Activated CD8-positive, alpha-beta memory T cell treated with anti-CD3 and anti-CD28 coated beads for 4 hours (primary cell): ENCODE results near the gene CPEB4.

Source experiments
- DNase-seq, 2 donors: peaks; one replicate each; pipeline ENCODE4 v3.0.0-alpha.2; 2020; ENCODE audit warnings: low read depth in 2 of 2

CPEB4 gene

DNA sequence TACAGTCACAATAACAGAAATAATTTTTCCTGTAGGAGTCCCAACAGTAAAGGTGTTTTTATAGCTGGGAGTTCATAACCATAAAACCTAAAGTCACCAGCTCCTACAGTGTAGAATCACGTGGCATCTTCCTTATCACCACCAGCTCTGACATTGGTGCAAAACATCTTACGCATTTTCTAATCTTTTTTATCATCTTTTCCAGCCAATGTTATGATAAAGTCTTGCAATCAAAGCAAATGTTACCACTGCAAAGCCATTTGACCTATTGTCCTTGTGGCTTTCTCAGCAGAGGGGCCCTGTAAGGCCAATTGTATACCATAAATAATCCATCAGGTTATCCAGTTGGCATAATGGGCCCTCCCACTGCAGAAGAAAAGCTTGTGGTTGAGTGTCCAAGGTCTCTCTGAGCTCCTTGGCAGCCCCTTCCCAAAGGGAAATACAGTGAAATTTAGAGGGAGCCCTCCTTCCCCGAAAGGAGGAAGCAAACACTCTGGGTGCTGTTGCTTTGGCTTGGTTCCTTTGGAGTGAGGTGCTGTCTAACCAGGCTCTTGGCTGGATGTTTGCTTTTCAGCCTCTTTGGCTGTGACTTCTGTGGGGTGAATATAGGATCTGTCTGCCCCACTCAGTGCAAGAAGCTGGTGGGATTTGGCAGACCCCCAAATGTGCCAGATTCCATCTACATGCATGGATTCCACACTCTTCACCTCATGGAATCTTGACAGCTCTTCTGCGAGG is 29.3 kb upstream of the CPEB4 start:
- no peak for DNase-seq

DNA sequence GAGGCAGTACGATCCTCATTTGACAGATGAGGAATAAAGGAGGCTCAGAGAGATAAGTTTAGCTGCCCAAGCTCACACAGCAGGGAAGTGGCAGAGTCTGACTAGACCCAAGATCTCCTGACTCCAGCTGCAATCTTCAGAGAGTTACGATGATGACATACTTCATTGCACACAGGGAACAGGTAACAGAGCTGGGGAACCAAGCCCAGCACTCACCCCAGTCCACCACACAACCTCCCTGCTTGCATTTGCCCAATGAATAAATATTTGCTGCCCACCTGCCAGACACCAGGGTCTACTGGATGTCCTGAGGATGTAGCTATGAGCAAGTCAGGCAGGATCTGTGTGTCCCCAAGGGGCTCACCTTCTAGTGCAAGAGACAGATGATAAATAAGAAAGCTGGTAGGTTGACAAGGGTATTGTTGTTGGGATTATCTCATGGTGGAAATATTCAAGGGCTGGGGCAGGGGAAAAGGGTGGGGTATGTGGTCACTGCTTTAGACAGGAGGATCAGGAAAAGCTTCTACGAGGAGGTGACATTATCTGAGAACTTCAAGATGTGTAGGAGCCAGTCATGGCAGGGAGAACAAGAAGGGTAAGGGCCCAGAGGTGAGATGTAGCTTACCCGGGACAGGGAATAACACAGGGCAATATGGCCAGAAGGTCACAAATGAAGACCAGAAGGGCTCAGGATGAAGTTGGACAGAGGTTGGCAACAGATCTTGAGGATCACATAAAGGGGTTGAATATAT is 28.6 kb upstream of the CPEB4 start:
- no peak for DNase-seq

DNA sequence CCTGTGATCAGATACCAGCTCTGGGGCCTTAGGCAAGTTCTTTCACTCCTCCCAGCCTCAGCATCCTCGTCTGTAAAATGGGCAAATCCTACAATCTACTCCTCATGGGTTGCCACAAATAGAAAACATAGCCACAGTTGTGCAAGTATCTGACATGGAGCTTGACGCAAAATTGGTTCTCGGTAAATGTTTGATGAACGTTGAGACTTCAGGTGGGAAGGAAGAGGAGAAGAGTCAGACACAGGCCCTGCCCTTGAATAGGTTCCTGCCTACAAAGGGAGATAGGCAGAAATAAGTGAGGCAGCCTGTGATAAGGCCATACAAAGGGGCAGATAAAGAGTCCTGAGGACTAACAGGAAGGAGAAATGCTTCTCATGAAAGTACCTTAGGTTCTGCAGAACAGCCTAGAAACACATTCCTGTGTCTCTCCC is 26.1 kb upstream of the CPEB4 start:
- no peak for DNase-seq

DNA sequence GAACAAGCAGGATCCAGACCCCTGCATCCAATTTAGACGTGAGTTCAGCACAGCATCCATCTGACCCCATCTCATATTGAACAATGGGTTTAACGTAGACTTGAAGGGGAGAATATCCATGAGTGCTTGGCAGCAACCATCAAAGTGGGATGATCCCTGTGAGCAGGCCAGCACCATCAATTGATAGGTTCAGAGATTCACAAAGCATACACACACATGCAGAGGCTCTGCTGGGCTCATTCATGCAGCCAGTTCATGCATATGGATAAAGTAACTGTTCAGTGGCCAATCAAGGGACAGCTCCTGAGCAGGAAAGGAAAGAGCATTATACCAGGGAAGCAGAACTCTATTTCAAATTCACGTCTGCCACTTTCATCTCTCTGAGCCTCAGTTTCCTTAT is 24.8 kb upstream of the CPEB4 start:
- no peak for DNase-seq

DNA sequence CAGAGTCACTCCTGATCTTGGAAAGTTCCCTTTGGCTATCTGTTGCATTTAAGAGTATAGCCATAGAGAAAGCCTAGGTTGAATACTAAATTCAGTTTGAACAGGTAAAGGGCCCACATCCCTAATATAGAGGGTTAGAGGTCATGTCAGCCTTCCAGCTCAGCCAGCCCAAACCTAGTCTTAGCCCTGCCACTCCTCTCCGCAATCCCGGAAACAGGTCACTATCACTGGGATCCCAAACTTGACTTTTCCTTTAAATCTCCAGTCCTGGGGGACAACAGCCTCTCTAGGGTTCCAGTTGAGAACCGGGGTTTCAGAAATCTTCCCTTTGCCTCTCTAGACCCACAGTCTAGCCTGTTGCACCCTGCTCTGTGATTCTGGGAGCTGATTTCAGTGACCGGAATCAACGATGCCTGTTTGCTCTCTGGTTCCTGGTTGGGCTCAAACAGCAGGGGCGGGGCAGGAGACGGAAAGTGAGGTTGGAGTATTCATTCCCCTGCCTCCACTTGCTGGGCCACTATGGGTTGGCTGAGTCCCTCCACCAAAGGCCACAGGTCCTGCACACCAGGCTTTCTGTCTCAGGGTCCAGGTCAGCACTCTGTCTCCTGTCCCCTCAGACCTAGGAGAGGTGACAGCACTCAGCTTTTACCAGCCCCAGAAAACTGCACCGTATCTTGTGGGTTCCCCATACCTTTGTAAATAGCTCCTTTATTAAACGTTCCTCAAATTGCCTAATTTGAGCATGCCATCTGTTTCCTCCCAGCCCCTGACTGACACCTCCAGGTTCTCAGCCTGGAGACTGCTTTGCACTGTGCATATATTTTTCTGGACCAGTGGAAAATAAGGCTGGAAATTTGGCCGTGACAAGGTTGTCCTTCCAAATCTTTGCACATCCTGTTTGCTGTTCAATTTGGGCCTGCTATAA is 23.8 kb upstream of the CPEB4 start:
- no peak for DNase-seq

DNA sequence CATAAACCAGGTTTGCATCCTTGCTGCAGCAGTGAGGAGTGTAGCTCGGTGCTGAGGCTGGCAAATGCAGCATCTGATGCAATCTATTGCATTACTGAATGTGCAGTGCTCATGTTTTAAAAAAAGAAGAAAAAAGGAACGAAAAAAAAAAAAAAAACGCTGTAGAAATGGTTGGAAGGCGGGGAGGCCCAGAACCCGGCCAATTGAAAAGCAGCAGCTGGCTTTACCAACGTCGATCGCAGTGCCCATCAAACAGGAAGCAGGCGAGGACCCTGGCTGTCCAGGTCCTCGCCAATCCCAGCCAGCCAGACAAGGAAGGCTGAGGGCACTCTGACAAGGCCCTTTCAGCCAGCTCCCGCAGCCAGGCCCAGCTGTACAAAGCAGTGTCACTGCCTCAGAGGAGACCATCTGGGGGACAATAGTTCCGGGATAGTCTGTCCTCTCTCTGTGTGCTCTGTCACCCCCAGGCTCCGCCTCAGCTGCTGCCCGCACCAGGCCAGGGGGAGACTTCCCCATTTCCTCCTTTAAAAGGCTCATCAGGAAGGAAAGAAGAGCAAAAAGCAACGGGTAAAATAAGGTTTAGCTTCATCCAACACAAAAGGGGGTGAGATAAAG is 21.8 kb upstream of the CPEB4 start:
- no peak for DNase-seq

DNA sequence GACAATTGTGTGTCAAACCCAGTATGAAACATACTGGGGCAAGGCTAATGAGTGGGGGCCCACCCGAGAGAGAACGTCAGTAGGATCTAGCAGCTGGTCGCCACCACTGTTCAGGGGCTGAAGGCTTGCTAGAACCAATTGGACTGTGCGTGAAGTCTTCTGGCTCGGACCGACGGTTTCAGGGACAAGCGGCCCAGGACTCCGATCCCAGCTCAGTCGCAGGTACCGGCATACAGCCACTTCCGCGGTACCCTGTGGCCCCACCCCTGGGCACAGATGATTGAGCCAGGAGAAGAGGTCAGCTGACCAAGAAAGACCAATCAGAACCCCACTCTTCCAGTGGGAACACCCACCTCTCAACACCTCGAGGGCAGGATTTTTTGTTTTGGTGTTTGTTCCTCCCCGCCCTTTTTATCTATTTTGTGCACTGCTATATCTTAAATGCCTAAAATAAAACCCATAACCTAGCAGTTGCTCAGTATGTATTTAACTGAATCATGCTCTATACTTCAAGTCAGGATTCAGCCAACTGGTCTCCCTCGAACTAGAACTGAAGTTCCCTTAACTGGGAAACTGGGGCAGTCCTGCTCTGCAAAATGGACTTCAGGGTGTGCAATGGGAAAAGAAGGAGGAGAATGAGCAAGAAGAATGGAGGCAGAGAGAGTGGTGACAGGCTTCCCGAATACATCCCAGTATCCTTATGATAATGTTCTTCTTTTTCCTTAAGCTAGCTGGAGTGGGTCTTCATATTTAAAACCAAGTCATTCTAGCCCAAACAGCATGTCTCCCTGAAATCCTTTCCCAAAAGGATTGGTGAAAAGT is 21.1 kb upstream of the CPEB4 start:
- DNase-seq, result no peak

DNA sequence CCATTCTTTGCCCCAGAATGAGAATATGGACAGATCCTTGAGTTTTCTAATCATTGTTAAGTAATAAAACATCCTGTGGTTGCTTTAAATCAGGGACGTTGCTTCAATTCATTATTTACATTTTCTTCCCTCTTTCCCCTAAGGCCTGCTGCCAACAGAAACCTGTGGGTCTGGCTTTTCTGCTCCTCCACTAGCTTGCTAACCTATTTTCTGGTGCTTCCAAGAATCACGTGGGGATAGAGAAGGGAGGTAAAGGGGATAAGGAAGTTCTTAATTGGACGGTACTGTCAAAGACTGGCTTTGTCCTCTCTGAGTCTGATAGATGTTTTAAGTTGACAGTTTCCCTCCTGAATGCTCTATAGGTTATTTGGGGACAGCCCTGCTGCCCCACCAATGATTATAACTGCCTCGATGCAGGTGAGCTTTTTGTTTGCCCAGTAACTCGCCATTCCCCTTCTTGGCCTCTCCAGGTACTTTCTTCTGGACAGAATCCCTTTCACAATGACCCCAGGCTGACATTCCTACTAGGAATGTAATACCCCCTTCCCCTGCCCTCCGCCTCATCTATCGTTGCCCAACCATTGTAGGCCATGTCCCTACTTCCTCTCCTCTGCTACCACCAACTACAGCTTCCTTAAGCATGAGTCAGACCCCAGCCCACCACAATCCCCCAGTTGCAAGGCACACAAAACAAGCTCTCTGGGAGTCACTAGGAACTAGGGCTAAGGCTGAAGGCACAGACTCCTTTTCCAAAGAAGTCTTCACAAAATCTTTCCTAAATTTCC is 19.9 kb upstream of the CPEB4 start:
- DNase-seq, result no peak

DNA sequence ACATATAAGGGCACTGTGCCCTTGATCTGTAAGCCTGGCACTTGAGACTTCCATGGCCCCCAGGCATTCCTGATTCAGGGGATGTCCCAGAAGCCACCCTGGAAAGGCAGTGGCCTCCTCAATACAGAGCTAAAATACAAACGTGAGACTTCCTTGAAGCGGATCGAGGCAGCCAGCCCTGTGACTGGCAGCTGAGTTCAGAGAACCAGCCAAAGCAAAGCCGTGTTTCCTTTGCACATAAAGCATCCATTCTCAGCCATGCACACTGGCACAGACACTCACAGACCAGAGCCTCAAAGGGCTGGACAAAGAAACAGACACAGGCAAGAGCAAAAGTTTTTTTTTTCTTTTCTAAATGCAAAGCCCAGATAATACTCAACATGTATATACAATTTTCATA is 18.8 kb upstream of the CPEB4 start:
- no peak for DNase-seq

DNA sequence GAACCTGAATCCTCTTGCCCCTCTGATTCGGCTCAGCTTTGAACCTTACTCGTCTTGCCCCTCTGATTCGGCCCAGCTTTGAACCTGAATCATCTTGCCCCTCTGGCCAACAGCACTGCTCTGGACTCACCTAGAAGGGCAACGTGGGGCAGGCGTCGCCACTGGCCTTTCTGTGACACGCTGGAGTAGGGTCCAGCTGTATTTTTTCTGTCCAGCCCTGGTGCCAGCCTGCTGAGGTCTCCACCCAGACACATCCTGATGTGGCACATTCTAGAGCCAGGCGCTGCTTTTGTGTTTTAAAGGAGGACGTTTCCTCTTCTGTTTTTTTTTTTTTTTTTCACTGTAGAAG is 15.2 kb upstream of the CPEB4 start:
- DNase-seq, result no peak

DNA sequence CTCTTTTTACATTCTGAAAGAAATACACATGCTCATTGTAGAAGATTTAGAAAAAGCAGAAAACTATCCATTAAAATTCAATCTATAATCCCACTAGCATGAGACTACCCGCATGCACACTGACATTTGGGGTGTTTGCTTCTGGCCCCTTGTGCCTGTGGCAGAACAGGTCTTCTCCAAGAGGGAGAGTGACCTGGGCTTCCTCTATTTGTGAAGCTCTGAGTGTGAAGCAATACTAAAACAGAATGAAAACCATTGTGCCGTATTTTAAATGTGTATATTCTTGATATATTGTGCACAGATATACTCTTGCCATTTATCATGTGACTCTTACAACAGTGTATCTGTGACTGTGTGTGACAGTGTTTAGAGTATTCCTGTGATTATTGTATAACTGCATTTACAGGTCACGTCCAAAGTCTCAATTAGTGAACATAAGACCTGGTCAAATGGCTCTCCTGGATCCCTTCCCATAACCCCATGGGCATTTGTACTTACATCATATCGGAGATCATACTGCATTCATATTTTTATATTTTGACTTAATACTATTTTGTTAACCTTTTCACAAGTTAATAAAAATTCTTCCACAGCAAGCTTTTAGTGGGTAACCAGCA is 14.7 kb upstream of the CPEB4 start:
- DNase-seq, result no peak

DNA sequence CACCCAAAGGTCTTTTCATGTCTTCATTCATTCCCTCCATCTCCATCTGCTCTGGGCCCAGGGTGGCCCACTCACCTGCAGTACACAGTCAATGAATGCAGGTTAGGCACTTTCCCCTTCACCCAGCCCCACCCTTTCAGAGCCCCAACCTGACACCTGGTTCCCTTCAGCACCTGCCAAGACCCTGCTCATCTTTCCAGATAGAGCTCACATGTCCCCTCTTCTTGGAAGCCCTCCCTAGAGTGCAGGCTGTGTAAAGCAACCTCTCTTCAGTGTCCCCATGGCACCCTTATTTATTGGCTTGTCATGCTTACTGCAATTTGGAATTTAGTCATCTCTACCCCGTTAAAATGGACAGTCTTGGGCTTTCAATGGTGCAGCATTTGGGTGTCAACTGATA is 13.0 kb upstream of the CPEB4 start:
- no peak for DNase-seq

DNA sequence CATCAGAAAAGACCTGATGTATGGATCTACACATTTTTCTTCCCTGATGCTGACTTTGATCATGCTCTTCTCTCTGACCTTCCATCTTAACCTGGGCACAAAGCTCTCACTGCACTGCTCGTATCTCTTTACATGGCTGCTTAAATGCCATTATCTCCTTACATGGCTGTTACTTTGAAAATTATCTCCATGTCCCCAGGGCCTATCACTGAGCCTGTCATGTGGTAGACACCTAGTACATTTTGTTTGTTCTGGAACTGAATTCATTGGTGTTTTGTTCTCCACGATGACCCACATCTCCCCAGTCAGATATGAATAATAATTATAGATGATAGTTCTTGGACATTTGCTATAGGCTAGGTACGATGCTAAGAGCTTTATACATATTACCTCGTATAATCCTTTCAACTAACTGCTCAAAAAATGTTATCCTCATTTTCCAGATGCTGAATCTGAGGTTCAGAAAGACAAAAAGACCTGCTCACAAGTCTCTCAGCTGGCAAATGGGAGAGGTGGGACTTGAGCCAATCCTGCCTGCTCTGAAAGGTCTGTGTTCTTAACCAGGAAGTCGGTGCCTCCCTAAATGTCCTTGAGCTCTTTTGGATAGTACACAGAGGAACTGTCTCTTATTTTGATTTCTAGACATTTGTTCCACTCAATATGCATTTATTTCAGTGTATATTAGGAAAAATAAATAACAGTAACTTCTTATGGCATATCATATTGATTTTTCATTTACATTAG is 9.8 kb upstream of the CPEB4 start:
- no peak for DNase-seq

DNA sequence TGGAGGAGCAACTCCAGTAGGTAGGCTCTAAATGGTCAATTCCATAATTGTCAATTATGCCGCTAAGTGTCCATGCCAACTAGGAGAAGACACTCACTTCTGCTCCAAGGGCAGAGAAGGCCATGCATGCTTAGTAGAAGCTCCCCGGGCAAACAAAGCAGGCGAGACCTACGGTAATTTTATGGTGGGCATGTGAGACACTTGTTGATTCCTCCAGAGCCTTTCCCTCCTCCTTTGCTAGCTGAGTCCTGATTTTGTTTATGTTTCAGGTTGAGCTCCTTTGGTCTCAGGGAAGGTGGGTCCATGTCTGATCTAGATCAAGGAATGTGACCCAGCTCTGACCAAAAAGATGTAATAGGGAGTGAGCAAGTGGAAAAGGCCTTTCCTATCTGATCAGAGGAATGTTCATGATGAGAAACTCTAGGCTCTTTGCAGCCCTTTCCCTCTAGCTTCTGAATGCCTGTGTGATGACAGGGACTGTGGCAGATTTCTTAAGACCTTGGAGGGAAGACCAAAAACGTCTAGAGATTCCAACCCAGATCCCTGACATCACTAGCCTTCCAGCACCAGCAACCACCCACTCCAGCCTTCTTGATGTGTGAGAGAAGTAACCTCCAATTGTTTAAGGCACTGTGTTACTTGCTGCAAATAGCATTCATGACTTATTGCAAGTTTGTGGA is 7.7 kb upstream of the CPEB4 start:
- DNase-seq, result no peak

DNA sequence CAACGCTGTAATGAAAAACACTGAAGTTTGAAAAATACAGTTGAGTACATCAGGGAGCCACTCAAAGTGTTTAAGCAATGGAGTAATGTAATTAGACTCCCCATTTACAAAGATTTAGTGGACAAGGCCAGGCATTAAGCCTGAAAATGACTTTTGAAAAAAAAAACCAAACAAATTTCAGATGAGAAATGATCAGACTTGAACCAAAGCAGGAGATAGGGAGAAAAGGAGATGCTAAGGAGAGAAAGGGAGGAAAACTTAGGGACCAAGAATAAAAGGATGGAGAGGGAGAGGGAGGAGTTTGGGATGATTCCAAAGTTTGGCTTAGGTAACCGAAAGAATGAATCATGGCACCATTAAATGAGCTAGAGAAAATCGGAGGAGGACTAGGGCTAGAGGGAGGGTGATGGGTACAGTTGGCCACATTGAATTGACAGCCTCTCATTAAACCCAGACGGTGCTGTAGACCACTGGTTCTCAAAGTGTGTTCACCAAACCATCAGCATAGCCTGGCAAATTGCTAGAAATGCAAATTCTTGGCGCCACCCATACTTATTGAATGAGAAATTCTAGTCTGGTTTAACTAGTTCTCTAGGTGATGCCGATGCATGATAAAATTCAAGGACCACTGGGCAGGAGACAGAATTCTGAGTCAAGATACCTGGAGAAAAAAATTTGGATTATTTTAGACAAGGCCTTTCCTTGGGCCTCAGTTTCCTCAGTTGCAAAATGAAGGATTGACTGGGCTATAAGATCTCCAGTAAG is 6.2 kb upstream of the CPEB4 start:
- DNase-seq, result no peak

DNA sequence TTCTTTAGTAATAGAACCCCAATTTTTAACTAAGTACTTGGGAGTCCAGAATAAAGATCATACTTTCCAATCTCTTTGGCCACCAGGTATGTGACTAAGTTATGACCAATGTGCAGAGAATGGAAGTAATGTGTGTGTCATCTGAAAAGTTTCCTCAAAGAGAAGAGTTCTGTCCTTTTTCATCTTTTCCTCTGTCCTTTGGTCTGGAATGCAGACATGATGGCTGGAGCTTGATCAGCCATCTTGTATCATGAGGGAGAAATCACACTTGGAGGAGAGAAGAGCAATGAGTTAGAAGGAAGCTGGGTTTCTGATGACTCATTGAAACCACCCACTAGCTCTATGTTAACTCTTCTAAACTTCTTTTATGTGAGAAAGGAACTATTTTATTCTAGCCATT is 5.5 kb upstream of the CPEB4 start:
- DNase-seq, result no peak

DNA sequence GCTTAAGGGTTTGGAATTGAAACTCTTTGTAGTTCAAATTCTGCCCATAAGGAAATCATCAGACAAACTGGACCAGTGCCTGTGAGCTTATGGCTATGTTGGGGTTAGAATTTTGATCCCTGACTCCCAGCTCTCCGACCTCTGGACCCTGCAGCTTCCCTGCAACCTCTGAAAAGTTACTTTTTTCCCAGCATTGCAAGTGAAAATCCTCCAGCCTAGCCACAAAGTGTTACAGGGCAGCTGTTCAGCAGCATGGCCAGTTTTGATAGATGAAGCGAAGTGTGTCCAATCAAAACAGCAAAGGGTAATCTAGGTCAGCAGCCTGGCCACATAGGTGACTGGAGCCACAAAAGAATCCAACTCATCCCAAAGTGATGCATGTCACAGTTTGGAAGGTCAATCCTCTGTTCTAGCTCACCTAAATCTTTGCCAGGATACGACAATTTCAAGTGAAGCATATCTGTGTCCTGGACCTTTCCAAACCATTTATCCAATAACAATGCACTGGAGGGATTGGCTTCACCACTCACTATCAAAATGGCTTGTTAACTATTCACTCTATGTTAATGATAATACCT is 4.7 kb upstream of the CPEB4 start:
- no peak for DNase-seq
